ENCODE results near the gene CEP57L1.

GRCh38 chr6:109172101-109172746, 76.9 kb downstream of the CEP57L1 start:
- TF ChIP-seq CTCF (IDR thresholded peaks at IDR 0.05) (no peak), POLR2A (IDR thresholded peaks at IDR 0.05) (no peak)
